K562 (cell line): ENCODE measurements around the gene DIP2A. TPM values are rescaled to one million over a fixed set of nuclear protein-coding genes. Genes with fewer than 3 reads are reported as not detected.

Source experiments
- AFF1 ChIP-seq, 2 experiments: fragments of 450-650 bp; IDR thresholded peaks; 2 replicates each; pipeline ENCODE4 v1.6.1; 2018; ENCODE audit warnings: mild to moderate bottlenecking in 2 of 2, low read depth in 1 of 2; ENCODE audit not compliant: partially characterized antibody in 2 of 2
- CREM ChIP-seq: IDR thresholded peaks from 2 replicates; pipeline ENCODE4 v1.6.1; 2014; ENCODE audit warnings: antibody characterized with exemption, low read depth
- CTCFL ChIP-seq: IDR thresholded peaks from 2 replicates; pipeline ENCODE4 v1.6.1; 2011; ENCODE audit warnings: borderline replicate concordance, low read depth, mild to moderate bottlenecking, moderate library complexity, low read length; ENCODE audit not compliant: insufficient read depth, poor library complexity, severe bottlenecking
- NCOA4 ChIP-seq: fragments of 450-650 bp; IDR thresholded peaks from 2 replicates; pipeline ENCODE4 v1.6.1; 2018; ENCODE audit warnings: mild to moderate bottlenecking; ENCODE audit not compliant: partially characterized antibody
- NONO ChIP-seq, 2 experiments: fragments of 200-400 bp in 1 of 2; fragments of 450-650 bp in 1 of 2; formaldehyde crosslinking in 1 of 2; IDR thresholded peaks; 2 replicates each; pipeline ENCODE4 v1.6.1; 2017; ENCODE audit warnings: low read depth in 2 of 2, mild to moderate bottlenecking in 2 of 2, moderate library complexity in 2 of 2, low read length in 1 of 2
- RHOXF2B ChIP-seq: fragments of 250-450 bp; sonication (Bioruptor Pico); conservative IDR thresholded peaks from 2 replicates; pipeline ENCODE4 v1.5.1; 2021
- ZNF318 ChIP-seq, 2 experiments: fragments of 450-650 bp; IDR thresholded peaks; 2 replicates each; pipeline ENCODE4 v1.6.1; 2016; ENCODE audit warnings: mild to moderate bottlenecking in 2 of 2, borderline replicate concordance in 1 of 2, low read depth in 1 of 2, moderate library complexity in 1 of 2
- ZNF778 ChIP-seq: fragments of 450-650 bp; formaldehyde crosslinking; IDR thresholded peaks from 2 replicates; pipeline ENCODE4 v1.4.0; 2020; ENCODE audit warnings: mild to moderate bottlenecking, moderate library complexity
- polyA plus RNA-seq, 8 experiments: library from polyadenylated mRNA; depleted of rRNA in 4 of 8; stranded (reverse) in 5 of 8; unstranded in 3 of 8; fragments of >200 nt; fragmentation: Nextera tagmentation in 2 of 8; fragmentation: Illumina TruSeq in 1 of 8; extraction: Ambion mirVana in 2 of 8; extraction: Trizol in 1 of 8; gene quantifications; 2 replicates each; pipeline versions ENCODE4 v1.2.1 to v1.2.3, GENCODE V29; 2011 to 2014; ENCODE audit warnings: inconsistent platforms in 1 of 8, missing spikeins in 1 of 8
- total RNA-seq, 7 experiments: library from RNA; depleted of rRNA in 6 of 7; stranded (reverse); fragments of >200 nt in 6 of 7; fragmentation: Illumina TruSeq in 2 of 7; extraction: Trizol in 2 of 7; gene quantifications; 2 replicates each; pipeline versions ENCODE4 v1.2.1 to v1.2.3, GENCODE V29; 2011 to 2021; ENCODE audit warnings: low replicate concordance in 1 of 7

Gene DIP2A
- total and polyA plus RNA-seq, 9 of the 15 experiments (the other 6 are each of a cell fraction or from before 2014, with no cell fraction given): 4.3 to 34.5 (median 20.3) TPM

- no peak for TF ChIP-seq ZNF318 (IDR thresholded peaks at IDR 0.05; ENCODE audit: borderline replicate concordance in 1 of 2, low read depth in 1 of 2)
- no peak for TF ChIP-seq CTCFL
- TF ChIP-seq CREM: no peak
- no peak for TF ChIP-seq NCOA4
- no peak for TF ChIP-seq AFF1 (IDR thresholded peaks at IDR 0.05; ENCODE audit: low read depth in 1 of 2, partially characterized antibody in 2 of 2)
- TF ChIP-seq NONO (IDR thresholded peaks at IDR 0.05; ENCODE audit: low read depth in 2 of 2, low read length in 1 of 2): no peak
- no peak for TF ChIP-seq ZNF778
- TF ChIP-seq RHOXF2B: no peak
Measured at GRCh38 chr21:46482846-46483231, 24.1 kb downstream of the DIP2A start (continued).
